Measurements from ENCODE around the gene BAG1. TPM values are rescaled to one million over a fixed set of nuclear protein-coding genes. Genes with fewer than 3 reads are reported as not detected.

Gene BAG1
- 33.5 and 48.3 TPM in 2 replicates for total RNA-seq

- peak; percentile 97 to 100 for DNase-seq (ENCODE audit: low read depth in 2 of 2)
These were observed at the start of gene BAG1, which contains the start of gene CHMP5 for GRCh38 chr9:33264473-33265177. Gene BAG1, minus strand, starts transcription at chr9:33264708. Gene CHMP5, plus strand, starts transcription at chr9:33265049. Its CDS starts 30 bp downstream, at chr9:33265079.

- DNase-seq (ENCODE audit: low read depth in 2 of 2), result no peak
These were observed 47.4 kb upstream of the BAG1 start for GRCh38 chr9:33311953-33312352.

- DNase-seq (ENCODE audit: low read depth in 2 of 2), result no peak
These were observed 46.2 kb upstream of the BAG1 start for GRCh38 chr9:33310748-33311147.

- no peak for DNase-seq (ENCODE audit: low read depth in 2 of 2)
These were observed 45.4 kb upstream of the BAG1 start for GRCh38 chr9:33309903-33310302.

- DNase-seq (ENCODE audit: low read depth in 2 of 2), result no peak
These were observed 42.6 kb upstream of the BAG1 start for GRCh38 chr9:33307067-33307466.

- no peak for DNase-seq (ENCODE audit: low read depth in 2 of 2)
These were observed 41.5 kb upstream of the BAG1 start for GRCh38 chr9:33306037-33306436.

- DNase-seq (ENCODE audit: low read depth in 2 of 2), result no peak
These were observed 39.9 kb upstream of the BAG1 start for GRCh38 chr9:33304362-33304761.

GRCh38 chr9:33300546-33300945 lies 36.0 kb upstream of the BAG1 start:
- DNase-seq (ENCODE audit: low read depth in 2 of 2), result no peak

GRCh38 chr9:33297432-33297831 lies 32.9 kb upstream of the BAG1 start:
- peak in 1 of 2 donors; percentile 53 for DNase-seq (ENCODE audit: low read depth in 2 of 2)

GRCh38 chr9:33295571-33295970 lies 31.1 kb upstream of the BAG1 start:
- no peak for DNase-seq (ENCODE audit: low read depth in 2 of 2)

- DNase-seq (ENCODE audit: low read depth in 2 of 2), result no peak
These were observed 30.3 kb upstream of the BAG1 start for GRCh38 chr9:33294670-33295432.

- DNase-seq (ENCODE audit: low read depth in 2 of 2), result no peak
These were observed 29.3 kb upstream of the BAG1 start for GRCh38 chr9:33293782-33294181.

GRCh38 chr9:33291901-33292300 lies 27.4 kb upstream of the BAG1 start:
- DNase-seq (ENCODE audit: low read depth in 2 of 2), result no peak

- DNase-seq (ENCODE audit: low read depth in 2 of 2), result peak; percentile 77 to 86
These were observed 26.5 kb upstream of the BAG1 start for GRCh38 chr9:33291031-33291397.

GRCh38 chr9:33290247-33291030 lies 25.9 kb upstream of the BAG1 start, which contains the start of gene NFX1:
Gene NFX1, plus strand, starts transcription at chr9:33290516. Its CDS starts 57 bp downstream, at chr9:33290573.
- peak; percentile 97 to 99 for DNase-seq (ENCODE audit: low read depth in 2 of 2)

GRCh38 chr9:33289936-33290246 lies 25.4 kb upstream of the BAG1 start:
- no peak for DNase-seq (ENCODE audit: low read depth in 2 of 2)

GRCh38 chr9:33289496-33289895 lies 25.0 kb upstream of the BAG1 start:
- DNase-seq (ENCODE audit: low read depth in 2 of 2), result peak in 1 of 2 donors; percentile 40

- no peak for DNase-seq (ENCODE audit: low read depth in 2 of 2)
These were observed 24.4 kb upstream of the BAG1 start for GRCh38 chr9:33288828-33289483.

- no peak for DNase-seq (ENCODE audit: low read depth in 2 of 2)
These were observed 23.7 kb upstream of the BAG1 start for GRCh38 chr9:33288235-33288634.

- peak; percentile 62 to 75 for DNase-seq (ENCODE audit: low read depth in 2 of 2)
These were observed 22.6 kb upstream of the BAG1 start for GRCh38 chr9:33287087-33287490.

- no peak for DNase-seq (ENCODE audit: low read depth in 2 of 2)
These were observed 21.0 kb upstream of the BAG1 start for GRCh38 chr9:33285502-33285901.

- DNase-seq (ENCODE audit: low read depth in 2 of 2), result no peak
These were observed 13.0 kb upstream of the BAG1 start for GRCh38 chr9:33277484-33277883.
